Measurements from ENCODE around the gene ZNF263. TPM values are rescaled to one million over a fixed set of nuclear protein-coding genes. Genes with fewer than 3 reads are reported as not detected.
"Not testable (repeated sequence)": the region's sequence is repeated elsewhere in the genome, so short reads cannot be mapped to it uniquely, and the experiment has no call there.

ZNF263 gene
- total RNA-seq, 4 donors from 2014 or later: 45.5 to 53.6 (median 47.6) TPM

GRCh38 chr16:3266873-3267537 is 16.3 kb upstream of the ZNF263 start:
- H3K36me3 ChIP-seq: peaks cover 0 to 41% of the 10 kb centered on the region in 2 donors
- H3K4me1 ChIP-seq: peaks cover 0 to 30% (median 0%) of the 10 kb centered on the region in 3 donors
- no peak overlapping the region for H3K4me3 ChIP-seq
- no peak overlapping the region for H3K27ac ChIP-seq
- no peak for ATAC-seq
- H3K9me3 ChIP-seq: peaks cover 0 to 24% (median 0%) of the 10 kb centered on the region in 3 donors
- WGBS, 2 donors (ENCODE audit: low coverage in 1 of 2): 69 to 71% methylated on average over 4 to 5 of the region's 5 CpGs
- peak in 3 of 4 experiments; percentile 17 to 35 (median 20) for TF ChIP-seq CTCF (IDR thresholded peaks at IDR 0.05)
- TF ChIP-seq POLR2A (IDR thresholded peaks at IDR 0.05): no peak
- H3K27me3 ChIP-seq: no peaks in the 10 kb centered on the region

GRCh38 chr16:3268294-3268693 is 15.0 kb upstream of the ZNF263 start:
- H3K36me3 ChIP-seq: peaks cover 0 to 41% of the 10 kb centered on the region in 2 donors
- no peak for ATAC-seq
- 70% methylated on average over 1 of the region's 1 CpG; no CpG with 5 or more reads in 1 of the 2 donors for WGBS, 2 donors (ENCODE audit: low coverage in 1 of 2)
- H3K27me3 ChIP-seq: no peaks in the 10 kb centered on the region
- peaks cover 0 to 22% (median 0%) of the 10 kb centered on the region in 3 donors for H3K4me1 ChIP-seq
- peaks cover 0 to 24% (median 0%) of the 10 kb centered on the region in 3 donors for H3K9me3 ChIP-seq
- H3K4me3 ChIP-seq: no peak overlapping the region
- no peak overlapping the region for H3K27ac ChIP-seq
- TF ChIP-seq POLR2A (IDR thresholded peaks at IDR 0.05) (no peak), EP300 (IDR thresholded peaks at IDR 0.05) (no peak), CTCF (IDR thresholded peaks at IDR 0.05) (no peak), POLR2AphosphoS5 (IDR thresholded peaks at IDR 0.05) (no peak)

- peaks cover 0 to 14% (median 0%) of the 10 kb centered on the region in 3 donors for H3K9me3 ChIP-seq
- peaks cover 0 to 33% of the 10 kb centered on the region in 2 donors for H3K36me3 ChIP-seq
- H3K4me3 ChIP-seq, ATAC-seq, H3K27ac ChIP-seq, H3K27me3 ChIP-seq, H3K4me1 ChIP-seq: not testable (repeated sequence)
- WGBS, 2 donors (ENCODE audit: low coverage in 1 of 2): 68 to 80% methylated on average over 3 to 5 of the region's 5 CpGs
Observed at GRCh38 chr16:3270718-3271117, 12.6 kb upstream of the ZNF263 start.

GRCh38 chr16:3271281-3271680 is 12.0 kb upstream of the ZNF263 start:
- H3K4me1 ChIP-seq, ATAC-seq, H3K27ac ChIP-seq, H3K27me3 ChIP-seq, H3K4me3 ChIP-seq: not testable (repeated sequence)
- peaks cover 0 to 12% (median 0%) of the 10 kb centered on the region in 3 donors for H3K9me3 ChIP-seq
- peaks cover 0 to 27% of the 10 kb centered on the region in 2 donors for H3K36me3 ChIP-seq
- WGBS, 2 donors (ENCODE audit: low coverage in 1 of 2): no CpG with 5 or more reads among the region's 22 CpGs

GRCh38 chr16:3274490-3274889 is 8.8 kb upstream of the ZNF263 start:
- no peak for ATAC-seq
- Histone ChIP-seq H3K27me3 (no peaks in the 10 kb centered on the region), H3K36me3 (no peaks in the 10 kb centered on the region), H3K4me1 (no peaks in the 10 kb centered on the region), H3K9me3 (peaks cover 0 to 4% (median 0%) of the 10 kb centered on the region in 3 donors), H3K4me3 (no peak overlapping the region), H3K27ac (no peak overlapping the region)
- 40 to 45% methylated on average over 2 to 4 of the region's 4 CpGs for WGBS, 2 donors (ENCODE audit: low coverage in 1 of 2)
- TF ChIP-seq POLR2A (IDR thresholded peaks at IDR 0.05) (no peak), EP300 (IDR thresholded peaks at IDR 0.05) (no peak), CTCF (IDR thresholded peaks at IDR 0.05) (no peak), POLR2AphosphoS5 (IDR thresholded peaks at IDR 0.05) (no peak)

GRCh38 chr16:3274947-3275346 is 8.3 kb upstream of the ZNF263 start:
- Histone ChIP-seq H3K4me3 (no peak overlapping the region), H3K36me3 (no peaks in the 10 kb centered on the region), H3K4me1 (no peaks in the 10 kb centered on the region), H3K9me3 (no peaks in the 10 kb centered on the region), H3K27me3 (no peaks in the 10 kb centered on the region), H3K27ac (no peak overlapping the region)
- ATAC-seq: no peak
- TF ChIP-seq POLR2AphosphoS5 (IDR thresholded peaks at IDR 0.05) (no peak), CTCF (IDR thresholded peaks at IDR 0.05) (no peak), POLR2A (IDR thresholded peaks at IDR 0.05) (no peak), EP300 (IDR thresholded peaks at IDR 0.05) (no peak)

Measured in gastroesophageal sphincter (tissue), 4 donors.